K562 (cell line): Measurements from ENCODE around the gene FTH1. TPM values are rescaled to one million over a fixed set of nuclear protein-coding genes. Genes with fewer than 3 reads are reported as not detected.

Source experiments
- ELF1 ChIP-seq: fragments of 200-800 bp; sonication (Bioruptor generic); IDR thresholded peaks from 2 replicates; pipeline ENCODE4 v1.6.1; 2016; ENCODE audit warnings: missing genetic modification characterization, missing compliant biosample characterization
- ELF2 ChIP-seq: fragments of 250-450 bp; sonication (Bioruptor Pico); IDR thresholded peaks from 2 replicates; pipeline ENCODE4 v1.5.0; 2021; ENCODE audit warnings: mild to moderate bottlenecking
- ETS2 ChIP-seq: IDR thresholded peaks from 2 replicates; pipeline ENCODE4 v1.6.1; 2016; ENCODE audit warnings: borderline replicate concordance, missing genetic modification characterization, mild to moderate bottlenecking, moderate library complexity, missing compliant biosample characterization; ENCODE audit not compliant: poor library complexity, severe bottlenecking
- KAT8 ChIP-seq: fragments of 450-650 bp; IDR thresholded peaks from 2 replicates; pipeline ENCODE4 v1.6.1; 2016; ENCODE audit warnings: low read depth, mild to moderate bottlenecking
- KLF16 ChIP-seq: IDR thresholded peaks from 2 replicates; pipeline ENCODE4 v1.6.1; 2016; ENCODE audit warnings: antibody characterized with exemption
- MEF2D ChIP-seq: conservative IDR thresholded peaks from 2 replicates; pipeline ENCODE4 v1.6.1; 2016; ENCODE audit warnings: low read depth, missing genetic modification characterization, missing compliant biosample characterization
- MTA3 ChIP-seq: fragments of 450-650 bp; formaldehyde crosslinking; IDR thresholded peaks from 2 replicates; pipeline ENCODE4 v1.6.1; 2017; ENCODE audit warnings: mild to moderate bottlenecking, borderline replicate concordance
- NONO ChIP-seq, 2 experiments: fragments of 200-400 bp in 1 of 2; fragments of 450-650 bp in 1 of 2; formaldehyde crosslinking in 1 of 2; IDR thresholded peaks; 2 replicates each; pipeline ENCODE4 v1.6.1; 2017; ENCODE audit warnings: low read depth in 2 of 2, mild to moderate bottlenecking in 2 of 2, moderate library complexity in 2 of 2, low read length in 1 of 2
- POLR2G ChIP-seq: fragments of 200-400 bp; formaldehyde crosslinking; IDR thresholded peaks from 2 replicates; pipeline ENCODE4 v1.6.1; 2017; ENCODE audit warnings: low read depth, mild to moderate bottlenecking, antibody characterized with exemption, low read length, moderate library complexity
- SIN3A ChIP-seq, 2 experiments: fragments of 150-350 bp in 1 of 2; IDR thresholded peaks; 2 replicates each; pipeline ENCODE4 v1.6.1; 2011 to 2016; ENCODE audit warnings: borderline replicate concordance in 2 of 2, low read depth in 2 of 2, low read length in 2 of 2, mild to moderate bottlenecking in 2 of 2, moderate library complexity in 2 of 2; ENCODE audit not compliant: control insufficient read depth in 1 of 2
- SMAD4 ChIP-seq: fragments of 250-450 bp; sonication (Bioruptor Pico); conservative IDR thresholded peaks from 2 replicates; pipeline ENCODE4 v1.8.0; 2021; ENCODE audit warnings: inconsistent platforms, mild to moderate bottlenecking, moderate library complexity
- TAF7 ChIP-seq: fragments of 450-650 bp; IDR thresholded peaks from 2 replicates; pipeline ENCODE4 v1.6.1; 2016; ENCODE audit warnings: missing genetic modification characterization, missing compliant biosample characterization
- TAL1 ChIP-seq: fragments of 450-650 bp; IDR thresholded peaks from 2 replicates; pipeline ENCODE4 v1.6.1; 2016; ENCODE audit warnings: mild to moderate bottlenecking
- TCF7 ChIP-seq: sonication (generic); IDR thresholded peaks from 2 replicates; pipeline ENCODE4 v1.6.1; 2016; ENCODE audit warnings: antibody characterized with exemption, borderline replicate concordance
- ZNF280B ChIP-seq: fragments of 250-450 bp; sonication (Bioruptor Pico); IDR thresholded peaks from 2 replicates; pipeline ENCODE4 v1.5.1; 2021; ENCODE audit warnings: mild to moderate bottlenecking
- ZNF639 ChIP-seq, 2 experiments: fragments of 200-800 bp in 1 of 2; sonication (Bioruptor generic) in 1 of 2; sonication (generic) in 1 of 2; formaldehyde crosslinking in 1 of 2; IDR thresholded peaks in 1 of 2; conservative IDR thresholded peaks in 1 of 2; 2 replicates each; pipeline versions ENCODE4 v1.5.0 to v1.6.1; 2016 to 2020; ENCODE audit warnings: missing compliant biosample characterization in 1 of 2, missing genetic modification characterization in 1 of 2, missing genetic modification reagents in 1 of 2
- polyA plus RNA-seq, 8 experiments: library from polyadenylated mRNA; depleted of rRNA in 4 of 8; stranded (reverse) in 5 of 8; unstranded in 3 of 8; fragments of >200 nt; fragmentation: Nextera tagmentation in 2 of 8; fragmentation: Illumina TruSeq in 1 of 8; extraction: Ambion mirVana in 2 of 8; extraction: Trizol in 1 of 8; gene quantifications; 2 replicates each; pipeline versions ENCODE4 v1.2.1 to v1.2.3, GENCODE V29; 2011 to 2014; ENCODE audit warnings: inconsistent platforms in 1 of 8, missing spikeins in 1 of 8
- total RNA-seq, 7 experiments: library from RNA; depleted of rRNA in 6 of 7; stranded (reverse); fragments of >200 nt in 6 of 7; fragmentation: Illumina TruSeq in 2 of 7; extraction: Trizol in 2 of 7; gene quantifications; 2 replicates each; pipeline versions ENCODE4 v1.2.1 to v1.2.3, GENCODE V29; 2011 to 2021; ENCODE audit warnings: low replicate concordance in 1 of 7
- TF ChIP-seq, protein P1 (sequence below): fragments of 450-650 bp; IDR thresholded peaks from 2 replicates; pipeline ENCODE4 v1.6.1; 2016; ENCODE audit warnings: mild to moderate bottlenecking
- TF ChIP-seq, protein P2 (sequence below): fragments of 200-800 bp; sonication (Bioruptor generic); IDR thresholded peaks from 2 replicates; pipeline ENCODE4 v1.6.1; 2017; ENCODE audit warnings: missing genetic modification characterization, missing compliant biosample characterization

Gene FTH1
- total and polyA plus RNA-seq, 9 of the 15 experiments (the other 6 are each of a cell fraction or from before 2014, with no cell fraction given), result 370 to 3,146 (median 802) TPM

- TF ChIP-seq, protein P1, sequence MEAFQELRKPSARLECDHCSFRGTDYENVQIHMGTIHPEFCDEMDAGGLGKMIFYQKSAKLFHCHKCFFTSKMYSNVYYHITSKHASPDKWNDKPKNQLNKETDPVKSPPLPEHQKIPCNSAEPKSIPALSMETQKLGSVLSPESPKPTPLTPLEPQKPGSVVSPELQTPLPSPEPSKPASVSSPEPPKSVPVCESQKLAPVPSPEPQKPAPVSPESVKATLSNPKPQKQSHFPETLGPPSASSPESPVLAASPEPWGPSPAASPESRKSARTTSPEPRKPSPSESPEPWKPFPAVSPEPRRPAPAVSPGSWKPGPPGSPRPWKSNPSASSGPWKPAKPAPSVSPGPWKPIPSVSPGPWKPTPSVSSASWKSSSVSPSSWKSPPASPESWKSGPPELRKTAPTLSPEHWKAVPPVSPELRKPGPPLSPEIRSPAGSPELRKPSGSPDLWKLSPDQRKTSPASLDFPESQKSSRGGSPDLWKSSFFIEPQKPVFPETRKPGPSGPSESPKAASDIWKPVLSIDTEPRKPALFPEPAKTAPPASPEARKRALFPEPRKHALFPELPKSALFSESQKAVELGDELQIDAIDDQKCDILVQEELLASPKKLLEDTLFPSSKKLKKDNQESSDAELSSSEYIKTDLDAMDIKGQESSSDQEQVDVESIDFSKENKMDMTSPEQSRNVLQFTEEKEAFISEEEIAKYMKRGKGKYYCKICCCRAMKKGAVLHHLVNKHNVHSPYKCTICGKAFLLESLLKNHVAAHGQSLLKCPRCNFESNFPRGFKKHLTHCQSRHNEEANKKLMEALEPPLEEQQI, result no peak
- no peak for TF ChIP-seq KLF16
- TF ChIP-seq MTA3, result no peak
- TF ChIP-seq TCF7, result 0 out of 2 replicates have a peak, but pooled peaks have one; percentile 3
- TF ChIP-seq NONO (IDR thresholded peaks at IDR 0.05; ENCODE audit: low read depth in 2 of 2, low read length in 1 of 2), result no peak
- no peak for TF ChIP-seq KAT8
- no peak for TF ChIP-seq SIN3A (IDR thresholded peaks at IDR 0.05; ENCODE audit: borderline replicate concordance in 2 of 2, control insufficient read depth in 1 of 2, low read depth in 2 of 2, low read length in 2 of 2)
- no peak for TF ChIP-seq ETS2
- TF ChIP-seq ZNF639 (CRISPR knock-in tag; conservative IDR thresholded peaks at IDR 0.05 in 1 of 2, IDR thresholded peaks at IDR 0.05 in 1 of 2), result peak in 1 of 2 experiments; percentile 62; a peak in 1 of 4 replicates
- TF ChIP-seq, protein P2, sequence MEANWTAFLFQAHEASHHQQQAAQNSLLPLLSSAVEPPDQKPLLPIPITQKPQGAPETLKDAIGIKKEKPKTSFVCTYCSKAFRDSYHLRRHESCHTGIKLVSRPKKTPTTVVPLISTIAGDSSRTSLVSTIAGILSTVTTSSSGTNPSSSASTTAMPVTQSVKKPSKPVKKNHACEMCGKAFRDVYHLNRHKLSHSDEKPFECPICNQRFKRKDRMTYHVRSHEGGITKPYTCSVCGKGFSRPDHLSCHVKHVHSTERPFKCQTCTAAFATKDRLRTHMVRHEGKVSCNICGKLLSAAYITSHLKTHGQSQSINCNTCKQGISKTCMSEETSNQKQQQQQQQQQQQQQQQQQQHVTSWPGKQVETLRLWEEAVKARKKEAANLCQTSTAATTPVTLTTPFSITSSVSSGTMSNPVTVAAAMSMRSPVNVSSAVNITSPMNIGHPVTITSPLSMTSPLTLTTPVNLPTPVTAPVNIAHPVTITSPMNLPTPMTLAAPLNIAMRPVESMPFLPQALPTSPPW (CRISPR knock-in tag), result peak; percentile 81
- TF ChIP-seq ELF2 (CRISPR knock-in tag), result peak; percentile 62; the same call in 1 of the 2 replicates
- TF ChIP-seq MEF2D (tag), result peak; percentile 74
- TF ChIP-seq SMAD4 (CRISPR knock-in tag), result no peak
- no peak for TF ChIP-seq TAF7 (tag)
- no peak for TF ChIP-seq TAL1
- TF ChIP-seq ELF1 (tag), result peak; percentile 56
- no peak for TF ChIP-seq POLR2G
- no peak for TF ChIP-seq ZNF280B (CRISPR knock-in tag)
Observed at GRCh38 chr11:61972112-61972671, 4.8 kb upstream of the FTH1 start (continued).
